Breast epithelium (tissue), 4 donors: ENCODE data around the gene RCOR2. TPM values are rescaled to one million over a fixed set of nuclear protein-coding genes. Genes with fewer than 3 reads are reported as not detected.

Source experiments
- DNase-seq, 2 donors: peaks; one replicate each; pipeline ENCODE4 v3.0.0-alpha.2; 2019; ENCODE audit warnings: low spot score in 2 of 2
- H3K27ac ChIP-seq, 2 donors: fragments of 200-600 bp; sonication (generic) in 1 of 2; one replicate each; pipeline ENCODE4 v1.5.1; 2016 to 2019; ENCODE audit warnings: mild to moderate bottlenecking in 1 of 2
- H3K27me3 ChIP-seq, 2 donors: fragments of 200-600 bp; sonication (generic) in 1 of 2; one replicate each; pipeline versions ENCODE4 v1.5.1 to v1.6.0; 2017 to 2019; ENCODE audit warnings: control low read depth in 1 of 2, mild to moderate bottlenecking in 1 of 2
- H3K36me3 ChIP-seq: fragments of 200-600 bp; one replicate; pipeline ENCODE4 v1.5.1; 2019
- H3K4me1 ChIP-seq, 2 donors: fragments of 200-600 bp; sonication (generic); one replicate each; pipeline ENCODE4 v1.5.1; 2016 to 2019; ENCODE audit warnings: control low read depth in 1 of 2
- H3K4me3 ChIP-seq, 3 donors: fragments of 200-600 bp; sonication (generic); 1 replicate in 2 of 3; 2 replicates in 1 of 3; pipeline ENCODE4 v1.5.1; 2016 to 2019; ENCODE audit warnings: mild to moderate bottlenecking in 3 of 3, moderate library complexity in 2 of 3
- H3K9me3 ChIP-seq, 2 donors: fragments of 200-600 bp; sonication (generic) in 1 of 2; one replicate each; pipeline ENCODE4 v1.5.1; 2016 to 2019; ENCODE audit warnings: control low read depth in 1 of 2
- CTCF ChIP-seq, 3 donors: fragments of 450-650 bp; IDR thresholded peaks; one replicate each; pipeline ENCODE4 v1.5.1; 2016 to 2017; ENCODE audit warnings: antibody characterized with exemption in 3 of 3, mild to moderate bottlenecking in 3 of 3, moderate library complexity in 3 of 3
- POLR2A ChIP-seq: fragments of 450-650 bp; IDR thresholded peaks from one replicate; pipeline ENCODE4 v1.6.1; 2016; ENCODE audit warnings: antibody characterized with exemption, mild to moderate bottlenecking, moderate library complexity
- POLR2AphosphoS5 ChIP-seq, 3 donors: sonication (generic); formaldehyde crosslinking; IDR thresholded peaks; one replicate each; pipeline ENCODE4 v1.6.1; 2017; ENCODE audit warnings: antibody characterized with exemption in 3 of 3
- intact Hi-C: fragments of 100-400 bp; cut with DNase I; formaldehyde crosslinking; loops from one replicate; pipeline ENCODE4 v1.15.1; 2023; ENCODE audit warnings: low total_unique reads
- total RNA-seq, 3 donors: library from RNA; depleted of rRNA; stranded (reverse); fragments of >200 nt; gene quantifications; one replicate each; pipeline ENCODE4 v1.1.0, GENCODE V29; 2016

Gene RCOR2
- total RNA-seq, 3 donors from 2014 or later, result 0.16 to 0.33 (median 0.29) TPM

- H3K4me1 ChIP-seq, result peaks cover 12 to 20% of the 10 kb centered on the region in 2 donors
- no peaks in the 10 kb centered on the region for H3K36me3 ChIP-seq
- TF ChIP-seq CTCF (IDR thresholded peaks at IDR 0.05) (no peak), POLR2A (no peak), POLR2AphosphoS5 (IDR thresholded peaks at IDR 0.05) (no peak)
- no peaks in the 10 kb centered on the region for H3K27me3 ChIP-seq
- peak overlapping the region in 1 of 2 donors; percentile 29 for H3K27ac ChIP-seq
- H3K9me3 ChIP-seq, result no peaks in the 10 kb centered on the region
- no peak for DNase-seq
- intact Hi-C loops, result no loop called here
- no peak overlapping the region for H3K4me3 ChIP-seq
These were observed 32.6 kb downstream of the RCOR2 start for GRCh38 chr11:63884196-63884932.

GRCh38 chr11:63883791-63884190 is 33.2 kb downstream of the RCOR2 start:
- Histone ChIP-seq H3K4me3 (no peak overlapping the region), H3K36me3 (no peaks in the 10 kb centered on the region), H3K4me1 (peaks cover 7 to 15% of the 10 kb centered on the region in 2 donors), H3K27me3 (no peaks in the 10 kb centered on the region), H3K27ac (no peak overlapping the region), H3K9me3 (no peaks in the 10 kb centered on the region)
- DNase-seq, result no peak
- TF ChIP-seq CTCF (IDR thresholded peaks at IDR 0.05) (no peak), POLR2A (no peak), POLR2AphosphoS5 (IDR thresholded peaks at IDR 0.05) (no peak)
- intact Hi-C loops, result no loop called here

- Histone ChIP-seq H3K27me3 (no peaks in the 10 kb centered on the region), H3K9me3 (no peaks in the 10 kb centered on the region), H3K4me3 (no peak overlapping the region), H3K4me1 (peaks cover 4 to 6% of the 10 kb centered on the region in 2 donors), H3K27ac (peak overlapping the region in 1 of 2 donors; percentile 19), H3K36me3 (no peaks in the 10 kb centered on the region)
- peak in 1 of 2 donors; percentile 39 for DNase-seq
- no peak for TF ChIP-seq POLR2AphosphoS5 (IDR thresholded peaks at IDR 0.05)
- TF ChIP-seq POLR2A, result no peak
- no peak for TF ChIP-seq CTCF (IDR thresholded peaks at IDR 0.05)
- intact Hi-C loops, result no loop called here
These were observed 34.3 kb downstream of the RCOR2 start for GRCh38 chr11:63882555-63883242.

- Histone ChIP-seq H3K27me3 (no peaks in the 10 kb centered on the region), H3K27ac (peak overlapping the region in 1 of 2 donors; percentile 20), H3K9me3 (no peaks in the 10 kb centered on the region), H3K4me1 (no peaks in the 10 kb centered on the region), H3K36me3 (no peaks in the 10 kb centered on the region), H3K4me3 (no peak overlapping the region)
- no peak for TF ChIP-seq CTCF (IDR thresholded peaks at IDR 0.05)
- TF ChIP-seq POLR2AphosphoS5 (IDR thresholded peaks at IDR 0.05), result no peak
- TF ChIP-seq POLR2A, result no peak
- no peak for DNase-seq
- intact Hi-C loops, result no loop called here
These were observed 36.6 kb downstream of the RCOR2 start for GRCh38 chr11:63880403-63880790.
